ENCODE data around the gene CNOT2. TPM values are rescaled to one million over a fixed set of nuclear protein-coding genes. Genes with fewer than 3 reads are reported as not detected.

Gene CNOT2
- total and polyA plus RNA-seq, 2 experiments from 2014 or later = 67.3 to 158 TPM

DNA sequence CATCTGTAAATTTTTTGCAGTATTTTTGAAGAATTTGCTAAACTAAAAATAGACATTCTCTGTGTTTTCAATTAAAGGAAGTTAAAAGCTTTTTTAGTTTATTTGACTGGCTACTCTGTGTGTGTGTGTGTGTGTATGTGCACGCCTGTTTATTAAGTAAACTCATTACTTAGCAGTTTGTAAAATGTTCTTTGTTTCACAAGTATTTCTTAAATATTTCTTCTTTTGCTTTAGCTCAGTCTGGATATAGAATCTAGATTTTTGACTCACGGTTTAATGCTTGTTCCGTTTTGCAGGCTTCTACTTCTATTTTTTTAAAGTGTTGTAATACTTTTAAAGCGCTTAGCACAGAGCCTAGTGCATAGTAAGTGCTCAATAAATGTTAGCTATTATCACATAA, 76.4 kb downstream of the CNOT2 start:
- no peaks in the 10 kb centered on the region for H3K9me3 ChIP-seq (ENCODE audit: low read depth)
- no peak overlapping the region for H3K4me3 ChIP-seq
- no peaks in the 10 kb centered on the region for H3K9me2 ChIP-seq (replicated peaks; ENCODE audit: insufficient read depth)
- no peak overlapping the region for H3K4me2 ChIP-seq
- no peaks in the 10 kb centered on the region for H3K27me3 ChIP-seq
- no peak for DNase-seq (ENCODE audit: low spot score)
- H2AFZ ChIP-seq = no peak overlapping the region
- no peaks in the 10 kb centered on the region for H3K4me1 ChIP-seq (ENCODE audit: insufficient read depth)
- peaks cover 7% of the 10 kb centered on the region for H4K20me1 ChIP-seq (ENCODE audit: insufficient read depth, poor library complexity, severe bottlenecking)
- WGBS (ENCODE audit: low lambda C conversion rate, missing lambda C conversion rate) = 79% methylated on average over 4 of the region's 4 CpGs
- H3K36me3 ChIP-seq (replicated peaks; ENCODE audit: insufficient read depth, low read depth) = no peaks in the 10 kb centered on the region
- TF ChIP-seq EZH2phosphoT487 (IDR thresholded peaks at IDR 0.05; ENCODE audit: low read depth, severe bottlenecking, unreplicated experiment) (no peak), EZH2 (IDR thresholded peaks at IDR 0.05; ENCODE audit: borderline replicate concordance) (no peak)
- TF ChIP-seq, protein P1, sequence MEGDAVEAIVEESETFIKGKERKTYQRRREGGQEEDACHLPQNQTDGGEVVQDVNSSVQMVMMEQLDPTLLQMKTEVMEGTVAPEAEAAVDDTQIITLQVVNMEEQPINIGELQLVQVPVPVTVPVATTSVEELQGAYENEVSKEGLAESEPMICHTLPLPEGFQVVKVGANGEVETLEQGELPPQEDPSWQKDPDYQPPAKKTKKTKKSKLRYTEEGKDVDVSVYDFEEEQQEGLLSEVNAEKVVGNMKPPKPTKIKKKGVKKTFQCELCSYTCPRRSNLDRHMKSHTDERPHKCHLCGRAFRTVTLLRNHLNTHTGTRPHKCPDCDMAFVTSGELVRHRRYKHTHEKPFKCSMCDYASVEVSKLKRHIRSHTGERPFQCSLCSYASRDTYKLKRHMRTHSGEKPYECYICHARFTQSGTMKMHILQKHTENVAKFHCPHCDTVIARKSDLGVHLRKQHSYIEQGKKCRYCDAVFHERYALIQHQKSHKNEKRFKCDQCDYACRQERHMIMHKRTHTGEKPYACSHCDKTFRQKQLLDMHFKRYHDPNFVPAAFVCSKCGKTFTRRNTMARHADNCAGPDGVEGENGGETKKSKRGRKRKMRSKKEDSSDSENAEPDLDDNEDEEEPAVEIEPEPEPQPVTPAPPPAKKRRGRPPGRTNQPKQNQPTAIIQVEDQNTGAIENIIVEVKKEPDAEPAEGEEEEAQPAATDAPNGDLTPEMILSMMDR (IDR thresholded peaks at IDR 0.05; ENCODE audit: poor library complexity) = no peak
- peaks cover 53% of the 10 kb centered on the region for H3K79me2 ChIP-seq
- H3K27ac ChIP-seq = no peak overlapping the region

DNA sequence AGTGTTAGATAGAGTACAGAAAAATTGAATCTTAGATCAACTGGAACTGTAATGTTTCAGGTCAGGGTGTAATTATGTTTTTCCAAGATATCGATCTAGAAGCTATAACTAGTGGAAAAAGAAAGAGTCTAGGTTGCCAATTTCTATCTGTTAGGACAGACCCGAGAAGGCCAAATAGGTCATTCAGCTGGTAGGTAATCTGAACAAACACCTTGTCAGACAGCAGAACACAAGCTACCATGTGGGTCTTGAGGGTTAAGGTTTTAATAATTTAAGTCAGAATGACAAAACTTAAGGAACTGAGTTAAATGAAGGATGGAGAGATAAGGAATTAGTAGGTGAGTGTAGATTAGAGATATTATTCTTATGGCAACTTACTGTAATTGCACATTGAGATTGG, 78.0 kb downstream of the CNOT2 start:
- Histone ChIP-seq H3K9me3 (ENCODE audit: low read depth) (no peaks in the 10 kb centered on the region), H3K9me2 (replicated peaks; ENCODE audit: insufficient read depth) (no peaks in the 10 kb centered on the region), H3K4me3 (no peak overlapping the region), H3K79me2 (peaks cover 45% of the 10 kb centered on the region), H4K20me1 (ENCODE audit: insufficient read depth, poor library complexity, severe bottlenecking) (no peaks in the 10 kb centered on the region), H3K36me3 (replicated peaks; ENCODE audit: insufficient read depth, low read depth) (no peaks in the 10 kb centered on the region), H2AFZ (no peak overlapping the region), H3K27me3 (no peaks in the 10 kb centered on the region), H3K4me2 (no peak overlapping the region), H3K4me1 (ENCODE audit: insufficient read depth) (no peaks in the 10 kb centered on the region), H3K27ac (no peak overlapping the region)
- 96% methylated on average over 2 of the region's 2 CpGs for WGBS (ENCODE audit: low lambda C conversion rate, missing lambda C conversion rate)
- TF ChIP-seq EZH2 (IDR thresholded peaks at IDR 0.05; ENCODE audit: borderline replicate concordance) (no peak), EZH2phosphoT487 (IDR thresholded peaks at IDR 0.05; ENCODE audit: low read depth, severe bottlenecking, unreplicated experiment) (no peak)
- TF ChIP-seq, protein P1 (IDR thresholded peaks at IDR 0.05; ENCODE audit: poor library complexity) = no peak
- no peak for DNase-seq (ENCODE audit: low spot score)

DNA sequence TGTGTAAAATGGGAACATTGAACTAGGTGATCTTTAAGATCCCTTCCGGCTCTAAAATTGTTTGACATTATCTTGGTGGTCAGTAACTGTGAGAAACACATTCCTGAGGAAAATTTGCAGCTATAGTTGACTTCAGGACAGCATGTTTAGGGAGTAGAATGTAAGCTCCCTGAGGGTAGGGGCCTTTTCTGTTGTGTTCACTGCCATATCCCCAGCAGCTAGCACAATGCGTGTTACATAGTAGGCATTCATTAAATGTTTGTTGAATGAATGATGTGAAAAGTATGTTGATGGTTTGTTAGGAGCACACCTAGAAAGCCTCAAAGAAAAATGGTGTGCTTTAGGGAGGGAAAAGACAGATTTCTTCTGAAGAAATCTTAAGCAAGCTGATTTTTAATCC, 84.3 kb downstream of the CNOT2 start:
- TF ChIP-seq EZH2 (IDR thresholded peaks at IDR 0.05; ENCODE audit: borderline replicate concordance) = no peak
- TF ChIP-seq, protein P1 (IDR thresholded peaks at IDR 0.05; ENCODE audit: poor library complexity) = no peak
- TF ChIP-seq EZH2phosphoT487 (IDR thresholded peaks at IDR 0.05; ENCODE audit: low read depth, severe bottlenecking, unreplicated experiment) = no peak
- no peak overlapping the region for H3K4me3 ChIP-seq
- H3K27me3 ChIP-seq = no peaks in the 10 kb centered on the region
- no peaks in the 10 kb centered on the region for H4K20me1 ChIP-seq (ENCODE audit: insufficient read depth, poor library complexity, severe bottlenecking)
- no peaks in the 10 kb centered on the region for H3K9me3 ChIP-seq (ENCODE audit: low read depth)
- peaks cover 33% of the 10 kb centered on the region for H3K79me2 ChIP-seq
- H3K4me1 ChIP-seq (ENCODE audit: insufficient read depth) = no peaks in the 10 kb centered on the region
- 98% methylated on average over 2 of the region's 2 CpGs for WGBS (ENCODE audit: low lambda C conversion rate, missing lambda C conversion rate)
- no peaks in the 10 kb centered on the region for H3K9me2 ChIP-seq (replicated peaks; ENCODE audit: insufficient read depth)
- H3K4me2 ChIP-seq = no peak overlapping the region
- H3K36me3 ChIP-seq (replicated peaks; ENCODE audit: insufficient read depth, low read depth) = no peaks in the 10 kb centered on the region
- H3K27ac ChIP-seq = no peak overlapping the region
- DNase-seq (ENCODE audit: low spot score) = no peak
- no peak overlapping the region for H2AFZ ChIP-seq

DNA sequence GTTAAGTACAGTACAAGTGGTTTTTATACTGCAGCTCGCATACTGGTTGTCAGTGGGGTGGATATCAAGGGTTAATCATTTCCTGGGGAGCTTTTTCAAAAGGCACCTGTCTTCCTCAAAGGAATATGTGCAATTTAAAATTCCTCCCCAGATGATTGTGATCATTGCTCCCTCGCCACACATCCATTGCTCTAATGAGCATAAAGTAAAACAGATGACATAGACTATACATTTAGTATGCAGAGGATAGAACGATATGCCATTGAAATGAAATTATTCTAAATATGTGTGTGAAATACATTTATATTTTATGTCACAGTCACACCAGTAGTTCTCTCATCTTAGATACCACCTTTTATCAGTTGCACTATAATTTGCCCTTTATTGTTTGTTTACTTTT, 86.5 kb downstream of the CNOT2 start:
- no peaks in the 10 kb centered on the region for H3K36me3 ChIP-seq (replicated peaks; ENCODE audit: insufficient read depth, low read depth)

More for the DNA sequence above, 86.5 kb downstream of the CNOT2 start:
- H4K20me1 ChIP-seq (ENCODE audit: insufficient read depth, poor library complexity, severe bottlenecking) = no peaks in the 10 kb centered on the region
- H3K4me3 ChIP-seq = no peak overlapping the region
- H3K9me2 ChIP-seq (replicated peaks; ENCODE audit: insufficient read depth) = no peaks in the 10 kb centered on the region
- 80% methylated on average over 3 of the region's 3 CpGs for WGBS (ENCODE audit: low lambda C conversion rate, missing lambda C conversion rate)
- no peak overlapping the region for H2AFZ ChIP-seq
- no peak overlapping the region for H3K4me2 ChIP-seq
- H3K4me1 ChIP-seq (ENCODE audit: insufficient read depth) = no peaks in the 10 kb centered on the region
- H3K27ac ChIP-seq = no peak overlapping the region
- no peaks in the 10 kb centered on the region for H3K27me3 ChIP-seq
- TF ChIP-seq, protein P1 (IDR thresholded peaks at IDR 0.05; ENCODE audit: poor library complexity) = no peak
- TF ChIP-seq EZH2phosphoT487 (IDR thresholded peaks at IDR 0.05; ENCODE audit: low read depth, severe bottlenecking, unreplicated experiment) (no peak), EZH2 (IDR thresholded peaks at IDR 0.05; ENCODE audit: borderline replicate concordance) (no peak)
- H3K79me2 ChIP-seq = peaks cover 30% of the 10 kb centered on the region
- no peak for DNase-seq (ENCODE audit: low spot score)
- H3K9me3 ChIP-seq (ENCODE audit: low read depth) = no peaks in the 10 kb centered on the region
